Adrenal gland (tissue), 12 donors: Measurements from ENCODE around the gene NUP93. TPM values are rescaled to one million over a fixed set of nuclear protein-coding genes. Genes with fewer than 3 reads are reported as not detected.

Source experiments
- DNase-seq, 7 donors: peaks; one replicate each; pipeline ENCODE4 v3.0.0-alpha.2; 2019 to 2020
- H3K27ac ChIP-seq, 5 donors: fragments of 200-600 bp; sonication (generic) in 4 of 5; 1 replicate in 3 of 5; 2 replicates in 2 of 5; pipeline versions ENCODE4 v1.5.1 to v1.8.0; 2016 to 2020; ENCODE audit warnings: mild to moderate bottlenecking in 1 of 5
- H3K27me3 ChIP-seq: fragments of 200-600 bp; 2 replicates; pipeline ENCODE4 v1.8.0; 2021
- H3K36me3 ChIP-seq, 2 donors: fragments of 200-600 bp; replicated peaks in 1 of 2; 1 replicate in 1 of 2; 2 replicates in 1 of 2; pipeline versions ENCODE4 v1.5.1 to v1.8.0; 2018 to 2022
- H3K4me1 ChIP-seq, 2 donors: fragments of 200-600 bp; replicated peaks in 1 of 2; 1 replicate in 1 of 2; 2 replicates in 1 of 2; pipeline versions ENCODE4 v1.5.1 to v1.8.0; 2018 to 2021
- H3K4me3 ChIP-seq, 4 donors: fragments of 200-600 bp; sonication (generic) in 3 of 4; one replicate each; pipeline ENCODE4 v1.5.1; 2016 to 2018
- H3K9me3 ChIP-seq, 3 donors: fragments of 200-600 bp; sonication (generic) in 1 of 3; replicated peaks in 1 of 3; 1 replicate in 2 of 3; 2 replicates in 1 of 3; pipeline versions ENCODE4 v1.5.1 to v1.8.0; 2016 to 2021
- CTCF ChIP-seq, 6 experiments: fragments of 450-650 bp in 4 of 6; fragments of 200-600 bp in 2 of 6; sonication (generic) in 1 of 6; IDR thresholded peaks; 1 replicate in 5 of 6; 2 replicates in 1 of 6; pipeline versions ENCODE4 v1.5.1 to v1.8.0; 2016 to 2021; ENCODE audit warnings: antibody characterized with exemption in 6 of 6, mild to moderate bottlenecking in 2 of 6, moderate library complexity in 1 of 6
- POLR2A ChIP-seq, 2 donors: fragments of 450-650 bp; IDR thresholded peaks; one replicate each; pipeline ENCODE4 v1.6.1; 2017; ENCODE audit warnings: antibody characterized with exemption in 2 of 2, mild to moderate bottlenecking in 2 of 2, moderate library complexity in 1 of 2
- WGBS, 4 donors: extraction: QIAGEN DNeasy Blood & Tissue Kit in 2 of 4; methylation state at CpG; one replicate each; pipeline versions ENCODE4 v1.1.5 to v1.1.7; 2013 to 2017; 5-methylcytosine and 5-hydroxymethylcytosine counted together
- intact Hi-C, 2 donors: fragments of 100-400 bp; cut with DNase I; formaldehyde crosslinking; loops; one replicate each; pipeline versions ENCODE4 v1.14.1 to v1.15.0; 2022 to 2023
- polyA plus RNA-seq, 3 donors: library from polyadenylated mRNA; stranded (reverse); fragments of 200-250 nt in 2 of 3; fragments of 350-450 nt in 1 of 3; fragmentation: Illumina TruSeq in 1 of 3; extraction: RNeasy Lipid Tissue Mini Kit (QIAGEN cat#74804) in 1 of 3; gene quantifications; one replicate each; pipeline ENCODE4 v1.2.3, GENCODE V29; 2013 to 2014
- total RNA-seq, 9 donors: library from RNA; depleted of rRNA in 4 of 9; stranded (reverse); fragments of >200 nt in 4 of 9; fragments of 120-200 nt in 1 of 9; fragmentation: NEBNext Ultra II Directional in 1 of 9; extraction: Animal tissue kit (Norgen Biotek cat#: 25700) in 1 of 9; gene quantifications; one replicate each; pipeline versions ENCODE4 v1.1.0 to v1.2.4, GENCODE V29; 2013 to 2023
- donor health status: healthy with polysubstance abuse.
- donor health status: Bipolar disorder and iron deficiency.
- donor health status: DM: yes; HTN: yes; CAD: no.
- donor health status: DM: no; HTN: no; CAD: no.
- donor health status: DM: no; HTN: no; CAD: no.
- donor health status: DM: yes; HTN: yes; CAD: no.

Gene NUP93
- total and polyA plus RNA-seq, 12 donors: 29.3 to 71.1 (median 45.8) TPM

GRCh38 chr16:56758930-56759329, 29.0 kb downstream of the NUP93 start:
- TF ChIP-seq CTCF (IDR thresholded peaks at IDR 0.05) (no peak), POLR2A (IDR thresholded peaks at IDR 0.05) (no peak)
- H3K9me3 ChIP-seq: no peaks in the 10 kb centered on the region
- no peak for DNase-seq
- no peak overlapping the region for H3K4me3 ChIP-seq
- 75 to 81% (median 78%) methylated on average over 4 of the region's 4 CpGs for WGBS, 4 donors
- H3K4me1 ChIP-seq: no peaks in the 10 kb centered on the region
- intact Hi-C loops: no loop called here
- H3K27ac ChIP-seq: no peak overlapping the region
- peaks cover 0 to 9% of the 10 kb centered on the region in 2 donors for H3K36me3 ChIP-seq
- no peaks in the 10 kb centered on the region for H3K27me3 ChIP-seq

- no peaks in the 10 kb centered on the region for H3K9me3 ChIP-seq
- H3K27ac ChIP-seq: no peak overlapping the region
- H3K36me3 ChIP-seq: peaks cover 0 to 9% of the 10 kb centered on the region in 2 donors
- no peaks in the 10 kb centered on the region for H3K27me3 ChIP-seq
- WGBS, 4 donors: 94 to 100% (median 98%) methylated on average over 1 of the region's 1 CpG
- peaks cover 0 to 5% of the 10 kb centered on the region in 2 donors for H3K4me1 ChIP-seq
- TF ChIP-seq POLR2A (IDR thresholded peaks at IDR 0.05) (no peak), CTCF (IDR thresholded peaks at IDR 0.05) (no peak)
- intact Hi-C loops: no loop called here
- no peak overlapping the region for H3K4me3 ChIP-seq
- no peak for DNase-seq
Measured at GRCh38 chr16:56763291-56763916, 33.5 kb downstream of the NUP93 start.

GRCh38 chr16:56764835-56765234, 34.9 kb downstream of the NUP93 start:
- 63 to 87% (median 78%) methylated on average over 2 of the region's 2 CpGs for WGBS, 4 donors
- Histone ChIP-seq H3K27ac (no peak overlapping the region), H3K4me3 (no peak overlapping the region), H3K36me3 (peaks cover 0 to 9% of the 10 kb centered on the region in 2 donors), H3K4me1 (peaks cover 0 to 5% of the 10 kb centered on the region in 2 donors), H3K9me3 (no peaks in the 10 kb centered on the region), H3K27me3 (no peaks in the 10 kb centered on the region)
- DNase-seq: no peak
- intact Hi-C loops: no loop called here
- no peak for TF ChIP-seq CTCF (IDR thresholded peaks at IDR 0.05)

GRCh38 chr16:56765949-56766348, 36.0 kb downstream of the NUP93 start:
- TF ChIP-seq CTCF (IDR thresholded peaks at IDR 0.05): no peak
- H3K4me1 ChIP-seq: peaks cover 0 to 8% of the 10 kb centered on the region in 2 donors
- H3K4me3 ChIP-seq: no peak overlapping the region

More at GRCh38 chr16:56765949-56766348, 36.0 kb downstream of the NUP93 start:
- no peak for DNase-seq
- no peaks in the 10 kb centered on the region for H3K36me3 ChIP-seq
- intact Hi-C loops: no loop called here
- H3K27ac ChIP-seq: no peak overlapping the region
- H3K9me3 ChIP-seq: no peaks in the 10 kb centered on the region
- WGBS, 4 donors: 90 to 96% (median 94%) methylated on average over 4 of the region's 4 CpGs
- H3K27me3 ChIP-seq: no peaks in the 10 kb centered on the region
